D341Med (cell line): ENCODE results near the gene TMEM17.

Experiments used
- DNase-seq: peaks from one replicate; pipeline ENCODE4 v3.0.0; 2012; ENCODE audit warnings: low spot score

The TMEM17 gene

DNA sequence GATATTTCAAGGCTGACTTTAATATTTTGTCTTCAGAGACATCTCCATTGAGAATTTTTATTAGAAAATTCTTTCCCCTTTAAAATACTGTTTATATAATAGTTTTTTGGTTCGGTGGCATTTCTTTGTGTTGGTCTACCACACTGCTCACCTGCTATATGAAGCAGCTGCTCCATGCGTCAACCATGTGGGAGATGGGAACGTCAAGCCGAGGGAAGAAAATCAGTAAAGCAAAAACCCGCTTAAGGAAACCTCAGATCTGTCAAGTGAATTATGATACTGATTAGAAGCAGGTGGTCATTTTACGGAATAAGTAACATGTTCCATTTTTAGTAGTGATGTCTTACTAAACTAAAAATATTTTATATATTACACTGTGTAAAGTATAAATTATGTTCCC, 5.6 kb upstream of the TMEM17 start:
- no peak for DNase-seq

DNA sequence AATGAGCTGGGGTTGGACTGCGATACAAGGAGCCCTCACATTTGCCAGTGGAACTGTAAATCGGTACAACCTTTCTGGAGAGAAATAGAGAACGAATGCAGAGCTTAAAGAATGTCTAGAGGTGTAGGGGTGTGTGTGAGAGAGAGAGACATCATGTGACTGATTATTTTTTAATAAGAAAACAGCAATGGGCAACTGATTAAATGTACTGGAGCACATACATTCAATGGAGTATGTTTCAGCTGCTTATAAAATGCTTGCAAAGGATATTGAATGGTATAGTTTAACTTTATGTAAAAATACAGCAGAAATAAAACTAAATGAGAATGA, 391 bp upstream of the TMEM17 start:
- no peak for DNase-seq

DNA sequence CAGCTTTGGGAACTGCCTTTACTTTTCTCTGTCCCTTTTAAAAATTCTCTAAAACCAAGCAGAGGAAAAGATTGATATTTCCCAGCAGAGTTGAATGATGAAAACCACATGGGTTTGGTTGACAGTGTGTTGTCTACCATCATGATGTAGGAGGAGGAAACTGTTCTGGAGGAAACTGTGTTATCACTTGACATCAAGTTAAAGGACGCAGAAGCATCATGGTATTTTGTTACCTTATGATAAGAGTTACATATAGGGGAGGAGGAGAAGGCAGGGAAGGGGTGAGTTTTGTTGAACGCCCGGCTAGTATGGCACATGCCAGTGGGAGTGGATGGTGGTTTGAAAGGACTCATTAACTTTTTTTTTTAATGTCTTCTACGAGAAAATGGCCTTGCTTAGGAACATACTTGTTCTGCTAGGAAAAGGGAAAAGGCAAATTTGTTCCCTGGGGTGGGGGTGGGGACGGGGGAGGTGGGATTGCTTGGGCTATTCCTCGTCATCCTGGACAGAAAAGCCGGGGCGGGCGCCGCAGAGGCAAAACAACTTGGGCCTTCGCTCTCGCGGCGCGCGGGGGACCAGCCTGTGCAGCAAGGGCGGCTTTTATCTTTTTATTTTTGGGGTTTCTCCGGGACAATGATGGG, 766 bp downstream of the TMEM17 start:
- no peak for DNase-seq

DNA sequence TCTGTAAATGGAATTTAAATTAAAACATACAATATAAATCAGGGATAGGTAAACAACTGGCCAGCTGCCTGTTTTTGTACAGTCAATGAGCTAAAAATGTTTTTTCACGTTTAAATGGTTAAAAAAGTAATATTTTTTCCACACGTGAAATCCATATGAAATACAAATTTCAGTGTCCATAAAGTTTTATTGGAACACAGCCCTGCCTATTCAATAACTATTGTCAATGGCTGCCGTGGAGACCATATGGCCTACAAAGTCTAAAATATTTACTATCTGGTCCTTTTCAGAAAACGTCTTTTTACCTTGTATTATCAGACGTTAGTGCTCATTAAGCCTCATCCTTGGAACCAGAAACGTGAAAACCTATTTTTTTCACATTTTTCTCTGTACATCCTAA, 1.3 kb downstream of the TMEM17 start:
- DNase-seq: no peak

DNA sequence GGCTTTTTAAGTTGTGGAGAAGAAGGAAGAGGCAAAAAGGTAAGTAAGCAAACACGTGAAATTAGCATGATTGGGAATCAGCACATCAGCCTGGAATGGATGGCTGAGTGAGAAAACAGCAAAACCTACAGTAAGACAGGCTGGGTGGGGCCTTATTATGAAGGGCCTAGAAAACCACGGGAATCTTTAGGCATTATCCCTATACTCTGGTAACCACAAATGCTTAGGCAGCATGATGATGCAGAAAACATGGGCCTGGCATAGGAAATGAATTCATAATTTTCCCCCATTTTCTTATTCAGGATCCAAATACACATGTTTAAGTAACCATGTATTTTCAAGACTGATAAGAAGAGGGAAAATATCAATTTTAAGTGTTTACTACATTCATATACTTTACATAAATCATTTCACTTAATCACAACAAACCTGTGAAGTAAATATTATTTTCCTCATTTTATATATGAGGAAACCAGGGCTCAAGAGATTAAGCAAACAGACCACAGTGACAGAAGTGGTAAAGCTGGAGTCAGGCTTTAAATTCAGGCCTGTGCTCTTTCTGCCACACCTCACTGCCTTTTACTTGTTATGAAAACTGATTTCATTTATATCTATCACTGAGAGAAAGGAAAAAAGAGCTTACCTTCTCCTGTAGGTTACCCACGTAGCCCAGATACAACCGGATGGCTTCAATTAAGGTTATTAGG, 4.0 kb downstream of the TMEM17 start:
- DNase-seq: no peak

DNA sequence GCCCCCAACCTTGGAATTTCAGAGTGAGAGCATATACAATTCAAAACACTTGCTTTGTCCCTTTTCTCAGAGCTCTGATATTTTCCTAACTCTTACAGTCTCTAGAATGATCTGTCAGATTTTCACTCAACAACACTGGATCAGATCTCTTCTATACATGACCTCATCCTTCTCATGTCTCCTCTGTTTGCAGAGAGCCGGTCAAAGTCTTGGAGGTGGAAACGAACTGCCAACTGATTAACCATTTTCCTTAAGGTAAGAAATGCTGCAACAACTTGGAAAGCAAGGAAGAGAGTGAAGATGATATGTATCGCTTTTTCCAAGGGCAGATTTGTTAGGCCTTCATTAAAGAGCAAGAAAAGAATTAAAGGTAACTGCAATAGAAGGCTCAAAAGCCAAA, 4.9 kb downstream of the TMEM17 start:
- DNase-seq: no peak

DNA sequence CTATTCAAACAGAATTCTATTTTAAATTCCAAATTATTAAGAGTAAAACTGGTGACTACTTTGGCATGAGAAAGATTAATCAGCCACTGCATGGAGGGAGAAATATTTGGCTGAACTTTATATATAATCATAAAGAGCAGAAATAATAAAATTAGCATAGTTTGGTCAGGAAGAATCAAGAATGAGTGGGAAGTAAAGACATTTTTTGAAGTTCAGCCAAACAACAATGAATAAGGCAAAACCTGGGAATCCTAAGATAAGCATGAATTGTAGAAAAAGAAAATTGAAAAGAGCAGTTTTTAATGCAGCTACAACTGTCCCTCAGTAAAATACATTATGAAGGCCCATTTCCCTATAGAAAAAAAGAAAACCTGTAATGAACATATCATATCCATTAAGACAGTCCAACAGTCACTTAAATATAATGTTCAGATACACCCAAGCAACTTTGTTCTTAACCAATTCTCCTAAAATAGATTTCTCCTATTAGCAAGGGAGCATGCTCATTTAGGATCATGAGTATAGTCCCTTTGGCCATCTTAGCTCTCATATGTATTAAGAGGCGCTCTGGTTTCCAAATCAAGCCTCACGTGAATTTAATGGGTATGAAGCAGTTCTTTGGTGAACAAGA, 6.5 kb downstream of the TMEM17 start:
- no peak for DNase-seq

DNA sequence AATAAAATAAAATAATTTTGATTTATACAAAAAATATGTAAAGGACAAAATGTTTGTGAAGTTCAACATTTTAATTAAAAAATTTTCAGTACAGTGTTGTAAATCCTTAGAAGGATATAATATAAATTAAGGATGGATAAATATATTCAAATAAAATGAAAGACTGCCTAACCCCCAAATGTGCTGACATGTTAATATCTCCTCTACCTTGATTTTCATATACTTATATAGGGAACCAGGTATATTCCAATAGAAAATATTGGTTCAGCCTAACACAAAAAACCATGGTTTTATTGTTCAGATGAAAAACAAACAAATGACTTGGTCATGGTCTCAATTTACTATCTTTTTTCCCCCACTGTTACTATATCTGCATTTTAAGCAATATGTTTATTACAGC, 7.3 kb downstream of the TMEM17 start:
- DNase-seq: no peak

DNA sequence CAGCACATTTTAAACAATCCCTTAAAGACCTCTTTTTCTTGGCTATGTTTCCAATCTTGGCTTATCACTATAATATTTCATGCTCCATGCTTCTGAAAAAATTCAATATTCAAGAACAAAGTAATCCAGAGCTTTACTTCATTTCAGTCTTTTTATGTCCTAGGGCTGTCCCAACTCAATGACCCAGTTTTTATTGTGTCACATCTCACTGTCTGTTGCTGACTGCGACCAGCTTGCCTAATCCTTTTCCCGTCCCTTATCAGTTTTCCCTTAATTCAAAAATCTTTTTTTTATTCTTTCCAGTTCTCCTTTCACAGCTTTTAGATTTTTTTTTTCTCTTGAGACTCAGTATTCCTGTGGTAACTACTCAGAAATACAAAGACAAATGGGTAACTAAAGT, 10.2 kb downstream of the TMEM17 start:
- DNase-seq: no peak

DNA sequence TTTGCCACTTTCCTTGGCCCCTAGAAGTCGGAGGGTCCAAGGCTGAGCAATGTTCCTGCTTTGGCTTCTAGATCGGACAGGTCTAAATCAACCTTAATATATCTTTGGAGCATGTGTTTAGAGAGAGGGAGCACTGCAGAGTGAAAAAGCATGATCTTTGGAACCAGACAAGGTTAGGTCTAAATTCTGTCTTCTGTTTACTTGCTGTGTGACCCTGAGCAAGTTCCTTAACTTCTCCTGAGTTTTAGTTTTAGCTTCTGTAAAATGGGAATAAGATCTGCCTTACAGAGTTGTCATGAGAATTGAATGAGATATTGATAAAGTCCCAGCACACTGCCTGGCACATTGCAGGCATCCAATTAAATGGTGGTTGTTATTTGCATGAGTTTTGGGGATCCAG, 13.9 kb downstream of the TMEM17 start:
- no peak for DNase-seq

DNA sequence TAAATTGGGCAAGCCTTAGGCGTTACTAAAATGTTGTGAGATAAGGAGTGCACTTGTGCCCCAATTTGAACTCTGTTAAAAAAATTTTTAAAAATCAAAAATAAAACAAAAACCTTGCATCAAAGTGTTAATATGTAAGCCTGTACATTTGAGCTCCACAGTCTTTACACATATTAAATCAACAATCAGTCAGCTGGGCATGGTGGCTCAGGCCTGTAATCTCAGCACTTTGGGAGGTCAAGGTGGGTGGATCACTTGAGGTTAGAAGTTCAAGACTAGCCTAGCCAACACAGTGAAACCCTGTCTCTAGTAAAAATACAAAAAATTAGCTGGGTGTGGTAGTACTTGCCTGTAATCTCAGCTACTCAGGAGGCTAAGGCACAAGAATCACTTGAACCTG, 16.3 kb downstream of the TMEM17 start:
- no peak for DNase-seq

DNA sequence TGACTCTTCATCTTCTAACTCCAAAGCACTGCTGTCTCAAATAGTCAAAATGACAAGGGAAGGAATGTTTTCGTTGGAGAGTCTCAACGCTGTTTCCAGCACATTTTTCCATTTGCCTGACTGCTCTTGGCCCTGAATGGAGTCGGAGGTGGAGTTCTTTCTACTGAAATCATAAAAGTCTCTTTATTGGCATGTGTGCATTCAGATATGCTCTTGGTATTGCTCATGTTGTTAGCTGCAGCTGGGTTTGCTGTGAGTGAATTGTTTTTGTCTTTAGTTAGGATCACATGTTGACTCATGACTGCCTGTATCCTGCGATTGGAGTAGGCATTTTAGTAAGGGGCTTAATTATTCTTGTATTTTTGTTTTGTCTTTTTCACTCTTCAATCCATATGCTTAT, 16.8 kb downstream of the TMEM17 start:
- DNase-seq: no peak

DNA sequence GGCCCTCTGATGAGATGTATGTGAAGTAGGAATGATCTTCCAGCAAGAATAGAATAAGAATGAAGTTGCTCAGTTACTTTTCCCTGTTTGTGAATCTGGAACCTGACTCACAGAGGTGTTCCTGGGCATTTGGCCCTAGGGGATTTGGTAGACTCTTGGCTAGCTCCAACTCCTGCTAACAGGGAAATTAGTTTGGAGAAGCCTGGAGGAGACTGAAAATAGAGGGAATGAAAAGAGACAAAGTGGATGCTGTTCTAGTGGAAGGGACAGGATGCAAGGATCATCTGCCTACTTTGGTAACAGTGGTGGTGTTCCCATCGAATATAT, 19.6 kb downstream of the TMEM17 start:
- no peak for DNase-seq

DNA sequence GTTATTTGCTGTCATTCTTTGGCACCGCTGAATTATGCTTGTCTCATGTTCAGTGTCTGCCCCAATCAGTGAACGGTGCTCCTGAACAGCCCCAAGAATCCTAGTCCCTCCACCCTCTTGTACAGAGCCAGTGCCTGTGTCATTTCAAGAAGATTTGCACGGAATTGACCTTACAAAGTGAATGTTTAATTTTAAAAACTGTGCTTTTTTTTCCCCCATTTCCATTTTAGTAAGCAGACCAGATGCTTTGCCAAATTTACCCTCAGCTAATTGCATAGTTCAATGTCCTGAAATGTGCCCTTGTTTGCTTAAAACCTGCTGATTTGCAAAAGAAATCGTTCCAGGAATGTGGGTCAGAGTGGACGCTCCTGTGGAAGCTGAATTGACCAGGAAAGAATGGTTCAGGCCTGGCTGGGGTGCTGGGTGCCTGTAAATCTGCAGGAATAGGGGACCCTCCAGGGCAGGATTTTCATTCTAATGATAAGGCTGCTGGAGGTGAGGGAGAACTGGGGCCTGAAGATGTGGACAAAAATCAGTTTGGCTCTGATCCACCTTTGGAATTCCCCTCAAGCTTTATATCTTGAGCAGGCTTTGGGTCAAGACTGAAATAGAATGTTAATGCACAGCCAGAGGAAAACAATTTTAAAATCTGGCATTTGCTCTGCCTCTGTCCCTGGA, 20.1 kb downstream of the TMEM17 start:
- no peak for DNase-seq

DNA sequence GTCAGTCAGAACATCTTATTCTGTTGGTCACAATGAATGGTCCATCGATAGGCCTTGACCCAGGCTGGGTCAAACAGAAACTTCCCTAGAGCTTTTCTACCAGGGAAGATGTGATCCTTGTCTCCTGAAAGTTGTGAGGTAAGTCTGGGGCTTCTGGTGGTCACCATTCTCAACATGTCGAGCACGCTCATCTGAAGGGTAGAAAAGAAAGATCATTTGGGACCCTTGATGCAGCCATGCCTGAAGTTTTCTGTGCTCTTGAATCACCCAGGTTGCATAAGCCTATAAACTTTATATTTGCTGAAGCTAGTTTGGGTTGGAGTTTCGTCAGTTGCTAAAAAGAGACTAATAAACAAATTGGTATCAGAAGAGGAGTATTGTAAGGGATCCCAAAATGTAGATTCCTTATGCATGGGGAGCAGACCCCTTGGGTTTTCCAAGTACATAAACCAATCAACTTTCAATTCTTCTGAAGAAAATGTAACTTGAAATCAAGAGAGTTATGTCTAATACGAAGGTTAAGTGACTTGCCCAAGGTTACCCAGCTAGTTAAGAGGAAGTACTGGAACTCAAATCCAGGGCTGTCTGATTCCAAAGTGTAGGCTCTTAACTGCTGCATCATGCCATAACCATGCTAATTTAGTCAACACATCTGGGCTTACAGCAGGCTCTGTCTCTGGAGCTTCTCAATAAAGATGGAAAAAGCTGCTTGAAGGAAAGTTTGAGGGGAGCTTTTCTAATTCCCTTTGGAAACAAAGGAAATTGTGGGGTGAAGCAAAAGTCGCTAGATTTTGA, 23.2 kb downstream of the TMEM17 start:
- no peak for DNase-seq

DNA sequence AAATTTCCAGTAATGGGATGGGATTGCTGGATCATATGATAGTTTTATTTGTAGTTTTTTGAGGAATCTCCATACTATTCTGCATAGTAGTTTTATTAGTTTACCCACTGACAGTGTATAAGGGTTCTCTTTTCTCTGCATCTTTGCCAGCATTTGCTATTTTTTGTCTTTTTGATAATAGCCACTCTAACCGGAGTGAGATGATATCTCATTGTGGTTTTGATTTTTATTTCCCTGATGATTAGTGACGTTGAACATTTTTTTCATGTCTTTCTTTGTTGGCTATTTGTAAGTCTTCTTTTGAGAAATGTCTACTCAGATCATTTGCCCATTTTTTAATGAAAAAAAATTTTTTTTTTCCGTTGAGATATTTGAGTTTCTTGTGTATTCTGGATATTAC, 26.1 kb downstream of the TMEM17 start:
- DNase-seq: no peak

DNA sequence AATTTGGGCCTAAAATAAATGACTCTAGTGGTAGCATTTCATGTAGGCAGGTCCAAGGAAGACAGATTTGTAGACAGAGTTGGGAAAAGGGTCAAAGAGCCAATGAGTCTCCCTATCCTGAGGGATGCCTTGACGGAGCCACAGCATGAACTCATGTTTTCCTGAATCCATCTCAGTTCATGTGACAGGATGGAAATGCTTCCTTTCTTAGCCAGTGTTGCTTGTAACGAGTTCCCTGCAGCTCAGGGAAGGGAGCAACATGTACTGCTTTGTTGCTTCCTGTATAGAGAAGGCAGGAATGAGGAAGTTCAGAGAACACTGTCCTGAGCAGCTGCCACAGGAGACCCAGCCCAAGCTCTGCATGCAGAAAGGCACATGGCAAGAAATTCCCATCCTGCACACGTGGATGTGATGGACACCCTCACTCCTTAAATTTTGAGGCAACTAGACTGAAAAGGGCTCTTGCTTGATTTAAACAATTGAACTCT, 27.9 kb downstream of the TMEM17 start:
- no peak for DNase-seq

DNA sequence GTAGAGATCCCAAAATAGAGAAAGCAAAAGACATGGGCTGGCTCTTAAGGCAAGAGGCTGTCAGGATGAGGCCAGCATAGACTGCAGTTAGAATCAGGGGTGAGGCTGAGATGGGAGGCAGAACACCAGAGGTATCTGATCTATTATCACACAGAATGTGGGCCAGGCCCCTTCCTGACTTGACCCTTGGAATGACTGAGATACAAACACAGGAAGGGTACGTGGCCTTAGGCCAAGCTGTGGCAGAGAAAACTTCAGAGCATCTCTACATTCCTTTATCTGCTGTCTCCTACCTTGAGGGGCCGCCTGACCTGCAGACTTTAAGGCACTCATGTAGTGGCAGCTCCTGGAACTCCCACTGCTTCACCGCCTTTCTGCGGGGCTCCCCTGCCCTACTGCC, 28.4 kb downstream of the TMEM17 start:
- no peak for DNase-seq

DNA sequence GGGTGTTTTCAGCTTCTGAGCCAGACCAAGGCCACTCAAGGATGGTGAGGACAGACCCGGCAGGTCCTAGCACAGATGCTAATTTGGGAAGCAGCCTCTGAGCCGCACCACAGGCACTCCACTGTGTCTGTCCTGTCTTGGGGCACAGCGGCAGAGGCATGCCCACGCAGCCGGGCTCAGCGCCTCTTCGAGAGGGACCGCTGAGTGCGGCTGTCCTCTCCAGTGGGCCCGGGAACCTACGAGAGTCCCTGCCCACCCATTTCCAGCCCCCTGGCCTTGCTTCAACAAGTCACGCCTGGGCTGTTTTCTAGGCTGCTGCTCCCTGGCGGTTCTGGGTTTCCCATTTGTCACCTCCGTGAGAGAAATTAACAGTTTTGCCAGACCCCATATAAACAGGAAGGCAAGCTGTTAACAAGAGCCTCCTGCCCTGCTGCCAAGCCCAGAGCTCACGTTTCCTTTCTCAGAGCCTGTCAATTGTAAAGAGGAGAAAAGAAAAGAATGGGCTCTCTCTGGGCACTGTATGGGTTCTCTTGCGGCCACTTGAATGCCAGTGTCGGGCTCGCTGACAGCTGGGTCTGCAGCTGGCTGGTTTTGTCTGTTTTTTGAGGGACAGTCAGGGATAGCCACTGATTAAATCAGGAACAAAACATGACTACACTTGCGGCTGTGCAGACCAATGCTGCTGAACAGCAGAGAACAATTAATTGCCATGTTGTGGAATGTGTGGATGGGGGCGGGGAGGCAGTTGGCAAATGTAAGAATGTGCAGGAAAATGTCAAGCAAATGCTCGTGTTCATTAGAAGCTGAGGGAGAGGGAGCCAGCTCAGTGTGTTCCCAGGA, 30.6 kb downstream of the TMEM17 start:
- no peak for DNase-seq

DNA sequence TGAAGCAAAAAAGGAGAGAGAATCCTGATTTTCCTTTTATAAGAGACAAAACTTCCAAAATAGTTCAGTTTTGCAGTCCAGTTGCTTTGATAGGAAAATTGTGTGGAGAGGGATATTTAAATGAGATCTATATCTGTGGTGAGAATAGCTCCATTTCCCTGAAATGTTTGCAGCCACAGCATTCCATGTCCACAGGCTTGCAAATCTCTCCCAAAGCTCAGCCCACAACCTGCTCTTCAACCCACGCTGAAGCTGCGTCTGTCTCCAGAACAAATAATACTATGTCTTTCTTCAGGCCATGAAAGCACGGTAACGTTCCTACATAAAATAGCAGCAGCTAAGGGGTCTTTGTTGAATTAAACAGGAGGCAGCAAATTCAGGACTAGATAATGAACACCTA, 31.8 kb downstream of the TMEM17 start:
- DNase-seq: no peak

DNA sequence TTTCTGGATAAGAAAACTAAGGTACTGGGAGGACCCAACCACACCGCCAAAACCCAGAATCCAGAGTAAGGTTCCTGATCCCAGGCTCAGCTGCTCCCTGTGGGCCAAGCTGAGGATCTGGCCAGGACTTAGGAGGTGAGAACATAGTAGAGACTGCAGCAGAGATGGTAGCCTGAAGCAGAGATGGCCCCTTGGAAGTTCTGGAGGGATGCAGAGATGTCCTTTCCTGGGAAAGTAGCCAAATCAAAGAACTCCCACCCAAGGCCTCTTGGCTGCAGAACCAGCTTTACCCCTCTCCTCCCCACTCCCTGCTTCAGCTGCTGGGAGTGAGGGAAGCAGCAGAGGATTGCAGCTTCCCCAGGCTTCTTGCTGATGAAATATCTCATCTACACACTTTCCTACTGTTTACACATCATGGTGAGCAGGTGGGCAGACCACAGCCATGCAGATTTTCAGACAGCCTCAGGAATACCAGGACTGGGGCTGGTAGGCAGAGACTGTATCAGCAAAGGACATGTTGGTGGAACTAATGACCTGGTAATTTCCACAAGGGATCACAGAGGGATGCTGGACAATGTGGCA, 32.7 kb downstream of the TMEM17 start:
- no peak for DNase-seq
